ENCODE data around the gene POU2F3. TPM values are rescaled to one million over a fixed set of nuclear protein-coding genes. Genes with fewer than 3 reads are reported as not detected.

POU2F3 gene
- total RNA-seq, 1 experiment from 2014 or later = not detected

DNA sequence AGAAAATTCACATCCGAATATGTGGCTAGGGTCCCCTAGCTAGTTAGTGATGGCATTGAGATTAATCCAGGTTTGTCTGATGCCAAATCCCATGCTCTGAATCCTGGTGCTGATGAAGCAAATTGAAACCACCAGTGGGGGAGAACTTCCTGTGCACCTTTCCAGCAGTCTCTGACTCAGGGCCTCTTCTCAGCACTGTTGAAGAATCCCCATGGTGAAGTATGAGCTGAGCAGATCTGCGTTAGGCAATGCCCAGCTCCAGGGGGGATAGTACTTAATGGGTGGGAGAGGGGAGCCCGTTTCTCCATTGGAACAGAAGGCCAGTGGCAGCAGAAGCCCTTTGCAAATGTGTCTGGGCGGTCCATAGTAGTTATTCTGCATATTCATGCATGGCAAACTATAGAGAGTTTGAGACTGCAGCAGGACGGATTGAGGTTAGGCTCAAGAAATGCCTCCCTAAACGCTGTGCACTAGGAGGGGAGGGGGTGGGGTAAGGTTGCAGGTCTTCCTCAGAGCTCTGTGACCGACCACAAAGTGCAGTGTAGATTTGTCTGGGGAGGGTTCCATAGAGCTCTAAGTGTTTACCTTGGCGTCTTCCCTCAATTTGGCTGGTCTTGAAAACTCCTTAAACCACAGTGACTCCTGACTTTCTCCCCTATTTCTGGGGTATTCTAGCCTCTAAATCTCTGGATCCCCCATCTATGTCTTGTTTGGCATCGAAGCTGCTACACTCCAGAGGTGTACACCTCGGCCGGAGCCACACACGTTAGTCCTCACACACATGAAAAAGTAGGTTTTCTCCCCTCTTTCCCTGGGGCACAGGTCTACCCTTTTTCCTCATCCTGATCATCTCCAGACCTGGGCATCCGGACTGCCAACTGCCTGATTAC, 4.8 kb downstream of the POU2F3 start:
- peaks cover 45% of the 10 kb centered on the region for H3K27me3 ChIP-seq (ENCODE audit: control insufficient read depth, insufficient read depth, low read length)
- no TSS peak for BruUV-seq (replicated peaks)
- DNase-seq (ENCODE audit: low read depth, low spot score) (no peak), ATAC-seq (no peak)
- no peak overlapping the region for H3K4me3 ChIP-seq (ENCODE audit: low read depth in 2 of 2, low read length in 2 of 2)
- intact Hi-C loops (cut with micrococcal nuclease; ENCODE audit: unreplicated experiment) (no loop called here), in situ Hi-C loops (cut with HindIII; ENCODE audit: low pct_unique_long_range_greater_than_20kb, low sequenced_read_pairs) (no loop called here)
- TF ChIP-seq SIN3A (IDR thresholded peaks at IDR 0.05; ENCODE audit: borderline replicate concordance, insufficient read depth, low read depth, low read length) (no peak), TCF7L2 (IDR thresholded peaks at IDR 0.05; ENCODE audit: low read depth, low read length) (no peak), POLR2AphosphoS5 (IDR thresholded peaks at IDR 0.05; ENCODE audit: low read depth, low read length) (no peak)
- TF ChIP-seq, protein P1, sequence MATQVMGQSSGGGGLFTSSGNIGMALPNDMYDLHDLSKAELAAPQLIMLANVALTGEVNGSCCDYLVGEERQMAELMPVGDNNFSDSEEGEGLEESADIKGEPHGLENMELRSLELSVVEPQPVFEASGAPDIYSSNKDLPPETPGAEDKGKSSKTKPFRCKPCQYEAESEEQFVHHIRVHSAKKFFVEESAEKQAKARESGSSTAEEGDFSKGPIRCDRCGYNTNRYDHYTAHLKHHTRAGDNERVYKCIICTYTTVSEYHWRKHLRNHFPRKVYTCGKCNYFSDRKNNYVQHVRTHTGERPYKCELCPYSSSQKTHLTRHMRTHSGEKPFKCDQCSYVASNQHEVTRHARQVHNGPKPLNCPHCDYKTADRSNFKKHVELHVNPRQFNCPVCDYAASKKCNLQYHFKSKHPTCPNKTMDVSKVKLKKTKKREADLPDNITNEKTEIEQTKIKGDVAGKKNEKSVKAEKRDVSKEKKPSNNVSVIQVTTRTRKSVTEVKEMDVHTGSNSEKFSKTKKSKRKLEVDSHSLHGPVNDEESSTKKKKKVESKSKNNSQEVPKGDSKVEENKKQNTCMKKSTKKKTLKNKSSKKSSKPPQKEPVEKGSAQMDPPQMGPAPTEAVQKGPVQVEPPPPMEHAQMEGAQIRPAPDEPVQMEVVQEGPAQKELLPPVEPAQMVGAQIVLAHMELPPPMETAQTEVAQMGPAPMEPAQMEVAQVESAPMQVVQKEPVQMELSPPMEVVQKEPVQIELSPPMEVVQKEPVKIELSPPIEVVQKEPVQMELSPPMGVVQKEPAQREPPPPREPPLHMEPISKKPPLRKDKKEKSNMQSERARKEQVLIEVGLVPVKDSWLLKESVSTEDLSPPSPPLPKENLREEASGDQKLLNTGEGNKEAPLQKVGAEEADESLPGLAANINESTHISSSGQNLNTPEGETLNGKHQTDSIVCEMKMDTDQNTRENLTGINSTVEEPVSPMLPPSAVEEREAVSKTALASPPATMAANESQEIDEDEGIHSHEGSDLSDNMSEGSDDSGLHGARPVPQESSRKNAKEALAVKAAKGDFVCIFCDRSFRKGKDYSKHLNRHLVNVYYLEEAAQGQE (IDR thresholded peaks at IDR 0.05; ENCODE audit: insufficient read depth in 1 of 2, low read depth in 2 of 2, low read length in 1 of 2) = no peak
- CTCF ChIA-PET = interaction anchor here (2.0 kb wide), 1 partner anchor 56 kb away, joined by 4 read pairs; no protein-coding TSS in a partner anchor
- H3K4me1 ChIP-seq (ENCODE audit: control insufficient read depth, insufficient read depth, low read length) = no peaks in the 10 kb centered on the region
- POLR2A ChIA-PET = no interaction called here
- no peaks in the 10 kb centered on the region for H3K9me3 ChIP-seq (ENCODE audit: control insufficient read depth, insufficient read depth, low read depth, low read length)
- H3K36me3 ChIP-seq (ENCODE audit: control insufficient read depth, insufficient read depth, low read length) = no peaks in the 10 kb centered on the region
- no peak overlapping the region for H3K27ac ChIP-seq (ENCODE audit: low read length)

DNA sequence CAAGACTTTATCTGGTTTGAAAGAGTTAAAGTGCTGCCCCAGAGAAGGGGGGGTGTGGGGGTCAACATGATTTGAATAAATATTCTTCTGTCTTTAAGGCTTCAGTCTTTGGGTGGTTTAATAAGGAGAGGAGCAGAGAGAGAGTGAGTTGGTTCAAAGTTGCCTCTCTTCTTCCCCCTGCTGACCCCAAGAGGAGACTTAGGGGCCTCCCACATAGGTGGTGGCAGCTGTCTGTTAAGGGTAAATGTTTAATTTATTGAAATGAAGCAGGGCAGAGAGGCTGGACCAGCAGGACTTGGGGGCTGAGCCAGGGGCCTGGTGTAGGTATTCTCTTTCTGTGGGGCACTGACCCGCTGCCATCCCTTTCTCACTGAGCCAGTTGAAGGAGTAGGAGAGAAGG, 5.5 kb downstream of the POU2F3 start:
- Histone ChIP-seq H3K27me3 (ENCODE audit: control insufficient read depth, insufficient read depth, low read length) (peaks cover 53% of the 10 kb centered on the region), H3K27ac (ENCODE audit: low read length) (no peak overlapping the region), H3K4me1 (ENCODE audit: control insufficient read depth, insufficient read depth, low read length) (no peaks in the 10 kb centered on the region), H3K9me3 (ENCODE audit: control insufficient read depth, insufficient read depth, low read depth, low read length) (no peaks in the 10 kb centered on the region), H3K36me3 (ENCODE audit: control insufficient read depth, insufficient read depth, low read length) (no peaks in the 10 kb centered on the region), H3K4me3 (ENCODE audit: low read depth in 2 of 2, low read length in 2 of 2) (no peak overlapping the region)
- ChIA-PET POLR2A (no interaction called here), CTCF (no interaction called here)
- no peak for ATAC-seq
- no TSS peak for BruUV-seq (replicated peaks)
- intact Hi-C loops (cut with micrococcal nuclease; ENCODE audit: unreplicated experiment) (no loop called here), in situ Hi-C loops (cut with HindIII; ENCODE audit: low pct_unique_long_range_greater_than_20kb, low sequenced_read_pairs) (no loop called here)
- no peak for DNase-seq (ENCODE audit: low read depth, low spot score)
- TF ChIP-seq POLR2AphosphoS5 (IDR thresholded peaks at IDR 0.05; ENCODE audit: low read depth, low read length) = no peak
- TF ChIP-seq TCF7L2 (IDR thresholded peaks at IDR 0.05; ENCODE audit: low read depth, low read length) = no peak
- no peak for TF ChIP-seq SIN3A (IDR thresholded peaks at IDR 0.05; ENCODE audit: borderline replicate concordance, insufficient read depth, low read depth, low read length)
- TF ChIP-seq, protein P2, sequence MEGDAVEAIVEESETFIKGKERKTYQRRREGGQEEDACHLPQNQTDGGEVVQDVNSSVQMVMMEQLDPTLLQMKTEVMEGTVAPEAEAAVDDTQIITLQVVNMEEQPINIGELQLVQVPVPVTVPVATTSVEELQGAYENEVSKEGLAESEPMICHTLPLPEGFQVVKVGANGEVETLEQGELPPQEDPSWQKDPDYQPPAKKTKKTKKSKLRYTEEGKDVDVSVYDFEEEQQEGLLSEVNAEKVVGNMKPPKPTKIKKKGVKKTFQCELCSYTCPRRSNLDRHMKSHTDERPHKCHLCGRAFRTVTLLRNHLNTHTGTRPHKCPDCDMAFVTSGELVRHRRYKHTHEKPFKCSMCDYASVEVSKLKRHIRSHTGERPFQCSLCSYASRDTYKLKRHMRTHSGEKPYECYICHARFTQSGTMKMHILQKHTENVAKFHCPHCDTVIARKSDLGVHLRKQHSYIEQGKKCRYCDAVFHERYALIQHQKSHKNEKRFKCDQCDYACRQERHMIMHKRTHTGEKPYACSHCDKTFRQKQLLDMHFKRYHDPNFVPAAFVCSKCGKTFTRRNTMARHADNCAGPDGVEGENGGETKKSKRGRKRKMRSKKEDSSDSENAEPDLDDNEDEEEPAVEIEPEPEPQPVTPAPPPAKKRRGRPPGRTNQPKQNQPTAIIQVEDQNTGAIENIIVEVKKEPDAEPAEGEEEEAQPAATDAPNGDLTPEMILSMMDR (IDR thresholded peaks at IDR 0.05) = no peak
- TF ChIP-seq, protein P1 (IDR thresholded peaks at IDR 0.05; ENCODE audit: insufficient read depth in 1 of 2, low read depth in 2 of 2, low read length in 1 of 2) = no peak
